D721Med (cell line): Measurements from ENCODE around the gene MYO7B.

Experiments used
- DNase-seq: peaks from one replicate; pipeline ENCODE4 v3.0.0; 2011; ENCODE audit warnings: low spot score; ENCODE audit not compliant: insufficient read length
- FAIRE-seq: peaks from 2 replicates; lab custom pipeline; 2011; peaks lifted over from hg19 to GRCh38; lab: Jason Lieb, UNC
- TF ChIP-seq, protein P1 (sequence below): IDR thresholded peaks from 2 replicates; pipeline ENCODE4 v1.5.1; 2012; ENCODE audit warnings: mild to moderate bottlenecking, control low read depth; ENCODE audit not compliant: insufficient read depth; ENCODE audit errors: missing control alignments

Gene MYO7B

DNA sequence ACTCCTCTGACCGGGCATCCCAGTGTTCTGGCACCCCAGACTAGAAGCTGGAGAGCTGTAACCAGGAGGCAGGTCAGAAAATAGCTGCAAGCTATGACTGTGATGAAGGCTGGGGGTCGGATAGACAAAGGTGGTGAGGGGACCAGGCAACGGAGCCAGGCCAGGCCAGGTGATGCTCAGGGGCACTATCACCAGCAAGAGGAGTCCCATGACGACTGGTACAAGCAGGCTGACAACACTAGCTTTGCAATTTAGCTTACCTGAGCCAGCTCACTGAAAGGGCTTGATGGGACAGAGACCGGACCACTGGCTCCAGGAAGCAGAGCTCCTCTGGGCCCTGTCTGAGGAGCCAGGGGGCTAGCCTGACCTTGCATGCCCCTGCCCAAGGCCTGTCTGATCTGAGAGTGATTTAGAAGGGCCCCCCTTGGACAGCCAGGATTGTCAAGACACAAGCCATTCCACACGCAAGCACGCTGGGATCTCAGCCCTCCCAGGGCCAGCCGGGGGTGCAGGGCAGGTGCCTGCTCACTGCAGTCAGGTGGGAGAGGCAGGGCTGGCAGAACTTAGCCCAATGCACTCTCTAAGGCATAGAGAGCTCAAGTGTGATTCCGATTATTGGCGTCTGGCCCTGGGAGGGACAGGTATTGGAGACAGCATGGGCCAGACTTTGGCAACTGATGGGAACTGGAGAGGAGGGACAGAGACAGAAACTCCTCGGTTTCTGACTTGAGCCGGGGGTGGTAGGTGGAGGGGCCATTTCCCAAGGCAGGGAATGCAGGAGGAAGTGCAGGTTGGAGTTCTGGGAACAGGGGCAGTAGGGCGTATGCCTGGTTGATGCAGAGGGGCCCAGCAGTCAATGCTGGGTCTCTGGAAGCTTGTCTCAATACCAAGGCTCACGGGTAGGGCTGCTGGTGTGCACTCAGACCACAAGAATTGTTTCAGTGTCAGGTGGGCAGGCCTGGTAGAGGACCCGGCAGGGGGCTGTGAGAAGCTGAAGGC lies 47.7 kb downstream of the MYO7B start:
- TF ChIP-seq, protein P1, sequence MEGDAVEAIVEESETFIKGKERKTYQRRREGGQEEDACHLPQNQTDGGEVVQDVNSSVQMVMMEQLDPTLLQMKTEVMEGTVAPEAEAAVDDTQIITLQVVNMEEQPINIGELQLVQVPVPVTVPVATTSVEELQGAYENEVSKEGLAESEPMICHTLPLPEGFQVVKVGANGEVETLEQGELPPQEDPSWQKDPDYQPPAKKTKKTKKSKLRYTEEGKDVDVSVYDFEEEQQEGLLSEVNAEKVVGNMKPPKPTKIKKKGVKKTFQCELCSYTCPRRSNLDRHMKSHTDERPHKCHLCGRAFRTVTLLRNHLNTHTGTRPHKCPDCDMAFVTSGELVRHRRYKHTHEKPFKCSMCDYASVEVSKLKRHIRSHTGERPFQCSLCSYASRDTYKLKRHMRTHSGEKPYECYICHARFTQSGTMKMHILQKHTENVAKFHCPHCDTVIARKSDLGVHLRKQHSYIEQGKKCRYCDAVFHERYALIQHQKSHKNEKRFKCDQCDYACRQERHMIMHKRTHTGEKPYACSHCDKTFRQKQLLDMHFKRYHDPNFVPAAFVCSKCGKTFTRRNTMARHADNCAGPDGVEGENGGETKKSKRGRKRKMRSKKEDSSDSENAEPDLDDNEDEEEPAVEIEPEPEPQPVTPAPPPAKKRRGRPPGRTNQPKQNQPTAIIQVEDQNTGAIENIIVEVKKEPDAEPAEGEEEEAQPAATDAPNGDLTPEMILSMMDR, result no peak
- no peak for DNase-seq
- FAIRE-seq, result no peak

- no peak for DNase-seq
- TF ChIP-seq, protein P1, result no peak
- FAIRE-seq, result no peak
Measured at GRCh38 chr2:127584047-127584446, 48.6 kb downstream of the MYO7B start.

GRCh38 chr2:127584516-127585033 lies 49.1 kb downstream of the MYO7B start:
- no peak for FAIRE-seq
- TF ChIP-seq, protein P1, result no peak
- DNase-seq, result no peak

DNA sequence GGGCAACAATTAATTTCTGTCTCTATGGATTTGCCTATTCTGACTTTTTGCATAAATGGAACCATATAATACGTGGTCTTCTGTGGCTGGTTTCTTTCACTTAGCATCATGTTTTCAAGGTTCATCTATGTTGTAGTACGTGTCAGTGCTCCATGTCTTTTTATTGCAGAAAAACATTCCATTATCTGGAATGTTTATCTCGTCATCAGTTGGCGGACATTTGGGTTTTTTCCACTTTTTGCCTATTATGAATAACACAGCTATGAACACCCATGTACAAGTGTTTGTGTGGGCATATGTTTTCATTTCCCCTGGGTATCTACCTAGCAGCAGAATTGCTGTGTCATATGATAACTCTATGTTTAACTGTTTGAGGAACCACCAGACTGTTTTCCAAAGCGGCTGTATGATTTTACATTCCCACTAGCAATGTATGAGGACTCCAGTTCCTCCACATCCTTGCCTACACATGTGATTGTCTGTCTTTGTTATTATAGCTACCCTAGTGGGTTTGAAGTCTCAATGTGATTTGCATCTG lies 49.9 kb downstream of the MYO7B start:
- TF ChIP-seq, protein P1, result no peak
- DNase-seq, result no peak
- FAIRE-seq, result no peak

DNA sequence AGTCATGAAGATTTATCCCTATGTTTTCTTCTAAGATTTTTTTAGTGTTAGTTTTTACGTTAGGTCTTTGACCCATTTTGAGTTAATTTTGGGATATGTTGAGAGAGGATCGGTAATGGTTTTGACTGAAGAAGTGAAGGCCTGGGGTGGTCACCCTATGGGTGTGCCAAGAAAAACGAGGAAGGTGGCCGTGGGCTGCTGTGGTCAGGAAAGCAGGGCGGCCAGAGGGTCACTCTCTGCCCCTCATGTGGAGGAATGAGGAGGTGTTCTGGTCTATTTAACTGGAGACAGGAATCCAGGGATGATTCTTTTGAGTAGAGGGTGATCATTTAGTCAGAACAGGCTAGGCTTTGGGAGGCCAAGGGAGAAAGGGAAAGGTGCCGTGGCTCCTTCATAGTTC lies 50.7 kb downstream of the MYO7B start:
- FAIRE-seq (no peak), DNase-seq (no peak)
- TF ChIP-seq, protein P1, result no peak

DNA sequence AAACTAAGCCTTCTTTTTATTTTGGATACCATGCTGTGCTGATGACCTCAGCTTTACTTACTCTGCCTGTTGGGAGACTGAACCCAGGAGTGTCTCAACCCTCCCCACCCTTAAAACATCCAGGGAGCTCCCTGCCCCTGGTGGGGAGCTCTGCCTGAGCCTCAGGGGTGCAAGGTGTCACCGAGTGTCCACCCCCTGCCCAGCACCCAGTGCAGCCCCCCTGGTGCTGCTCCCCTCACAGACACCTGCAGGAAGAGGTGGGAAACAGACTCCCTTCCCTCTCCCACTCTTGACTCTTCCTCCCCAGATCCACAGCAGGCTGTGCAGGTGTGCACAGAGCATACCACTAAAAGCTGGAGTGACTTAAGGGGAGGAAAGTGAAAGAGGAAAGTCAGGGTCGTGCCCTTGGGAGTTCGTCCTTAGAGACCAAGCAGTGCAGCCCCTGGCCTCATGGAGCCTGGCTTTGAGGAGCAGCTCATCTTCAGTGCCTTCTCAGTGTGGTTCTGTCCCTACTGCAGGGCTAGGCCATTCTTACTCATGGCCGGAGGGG lies 51.3 kb downstream of the MYO7B start:
- TF ChIP-seq, protein P1, result no peak
- DNase-seq (no peak), FAIRE-seq (no peak)
